Urinary bladder (tissue), 2 donors: ENCODE measurements around the gene ACVR2A. TPM values are rescaled to one million over a fixed set of nuclear protein-coding genes. Genes with fewer than 3 reads are reported as not detected.

ENCODE experiments used
- polyA plus RNA-seq: library from polyadenylated mRNA; stranded (reverse); fragments of 200-250 nt; gene quantifications from one replicate; pipeline ENCODE4 v1.2.3, GENCODE V29; 2013
- small RNA-seq: library from RNA; depleted of rRNA; stranded (forward); fragments of <200 nt; gene quantifications from one replicate; pipeline ENCODE3, GENCODE V24; 2014
- total RNA-seq: library from RNA; depleted of rRNA; stranded (reverse); fragments of >200 nt; gene quantifications from one replicate; pipeline ENCODE4 v1.2.3, GENCODE V29; 2014
- donor health status: healthy.

Gene ACVR2A
- total and polyA plus RNA-seq, 2 donors, result 7.2 to 76.9 TPM

Small RNA genes within 50 kb of the gene (small RNA-seq; reads per million reads assigned to genes)
- not detected for gene RNU6-1275P

Other genes with a start within 250 kb of the ACVR2A start
- gene ORC4, start 175.7 kb downstream of the ACVR2A start, total RNA-seq, result 109 TPM
- 16.0 TPM for gene ORC4, start 175.7 kb downstream of the ACVR2A start, polyA plus RNA-seq
- gene MBD5, start 176.1 kb downstream of the ACVR2A start, total RNA-seq, result 134 TPM
- gene MBD5, start 176.1 kb downstream of the ACVR2A start, polyA plus RNA-seq, result 16.5 TPM